Bronchial epithelial cell (primary cell): ENCODE results near the gene EFS. TPM values are rescaled to one million over a fixed set of nuclear protein-coding genes. Genes with fewer than 3 reads are reported as not detected.

Source experiments
- DNase-seq: peaks from one replicate; pipeline ENCODE4 v3.0.0-alpha.2; 2010; ENCODE audit warnings: low read depth
- FAIRE-seq: peaks from 2 replicates; lab custom pipeline; 2011; peaks lifted over from hg19 to GRCh38; lab: Jason Lieb, UNC
- H3K27me3 ChIP-seq: 2 replicates; pipeline ENCODE4 v1.5.1; 2011; ENCODE audit warnings: low read length; ENCODE audit not compliant: control insufficient read depth, insufficient read depth
- H3K36me3 ChIP-seq: 2 replicates; pipeline ENCODE4 v1.5.1; 2011; ENCODE audit warnings: low read length; ENCODE audit not compliant: control insufficient read depth, insufficient read depth
- H3K4me3 ChIP-seq: 2 replicates; pipeline ENCODE4 v1.5.1; 2011; ENCODE audit warnings: mild to moderate bottlenecking, low read depth, low read length, control low read depth
- CTCF ChIP-seq: IDR thresholded peaks from 2 replicates; pipeline ENCODE4 v1.5.1; 2011; ENCODE audit warnings: mild to moderate bottlenecking, moderate library complexity, low read length, control low read depth, inconsistent platforms; ENCODE audit not compliant: insufficient read depth, severe bottlenecking
- total RNA-seq: library from RNA; depleted of rRNA; stranded (reverse); fragments of >200 nt; gene quantifications from 2 replicates; pipeline ENCODE4 v1.2.1, GENCODE V29; 2014

EFS gene
- total RNA-seq, 1 donor from 2014 or later: 2.4 TPM

DNA sequence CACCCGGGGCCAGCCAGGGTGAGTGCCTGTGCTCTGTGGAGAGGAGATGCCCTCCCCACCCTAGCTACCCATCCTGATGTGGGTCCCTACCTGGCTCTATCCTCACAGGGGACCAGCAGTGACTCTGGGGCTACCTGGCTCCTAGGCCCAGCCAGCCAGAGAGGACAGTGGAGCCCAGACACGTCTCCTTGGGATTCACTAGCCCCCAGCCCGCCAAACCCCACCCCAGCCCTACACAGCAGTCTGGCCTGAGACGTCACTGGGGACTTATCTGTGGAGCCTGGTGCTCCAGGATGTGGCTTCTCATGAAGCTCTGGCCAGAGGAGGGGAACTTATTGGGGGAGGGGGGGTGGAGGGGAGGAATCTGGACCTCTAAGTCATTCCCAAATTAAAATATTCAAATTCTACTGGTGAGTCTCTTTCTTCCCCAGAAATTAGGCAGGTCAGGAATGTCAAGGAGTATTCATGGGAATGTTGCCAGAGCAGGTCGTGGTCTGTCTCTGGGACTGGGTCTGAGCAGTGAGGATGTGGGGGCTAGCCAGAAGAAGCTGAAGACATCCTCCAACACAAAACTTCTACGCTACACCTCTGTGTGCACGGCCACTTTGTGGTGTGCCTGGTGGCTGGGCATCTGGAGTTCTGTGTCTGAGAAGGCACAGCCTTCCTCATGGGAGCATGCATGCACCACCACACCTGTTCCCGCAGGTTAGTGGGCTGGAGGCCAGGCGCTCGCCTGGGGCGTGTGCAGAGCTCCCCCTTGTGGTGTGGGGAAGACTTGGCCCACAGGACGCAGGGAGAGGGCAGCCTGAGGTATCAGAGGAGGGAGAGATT is 14.6 kb upstream of the EFS start:
- Histone ChIP-seq H3K36me3 (no peaks in the 10 kb centered on the region), H3K4me3 (no peak overlapping the region), H3K27me3 (no peaks in the 10 kb centered on the region)
- peak; percentile 87 for FAIRE-seq
- DNase-seq: peak; percentile 58
- peak; percentile 98 for TF ChIP-seq CTCF

DNA sequence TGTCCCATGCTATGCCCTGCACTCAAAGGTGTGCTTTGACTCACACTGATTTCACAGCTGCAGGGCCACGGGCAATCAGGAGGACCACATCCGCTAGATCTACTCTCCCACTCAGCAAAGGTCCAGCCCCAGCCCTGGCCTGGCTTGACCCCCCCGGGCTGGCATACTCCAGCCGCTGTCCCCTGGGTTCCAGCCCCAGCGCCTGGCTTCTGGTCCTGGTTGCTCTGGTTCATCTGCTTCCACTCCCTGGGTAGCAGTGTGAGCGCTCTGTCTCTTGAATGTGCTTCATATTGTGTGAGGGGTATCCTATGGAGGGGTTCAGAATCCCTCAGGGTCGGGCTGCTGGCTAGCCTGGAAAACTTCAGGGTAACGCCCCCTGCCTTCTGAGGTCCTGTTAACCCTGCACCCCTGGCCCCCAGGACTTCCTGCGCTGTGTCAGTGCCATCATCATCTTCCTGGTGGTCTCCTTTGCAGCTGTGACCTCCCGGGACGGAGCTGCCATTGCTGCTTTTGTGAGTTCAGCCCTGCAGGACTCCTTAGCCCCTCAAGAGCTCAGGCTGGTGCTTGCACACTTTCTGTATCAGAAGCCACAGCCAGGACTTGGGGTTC is 13.7 kb upstream of the EFS start:
- no peak for FAIRE-seq

GRCh38 chr14:23377573-23378563 is 12.9 kb upstream of the EFS start:
- Histone ChIP-seq H3K36me3 (no peaks in the 10 kb centered on the region), H3K27me3 (no peaks in the 10 kb centered on the region), H3K4me3 (no peak overlapping the region)
- DNase-seq (no peak), FAIRE-seq (no peak)
- no peak for TF ChIP-seq CTCF

More for the DNA sequence above, 13.7 kb upstream of the EFS start:
- Histone ChIP-seq H3K4me3 (no peak overlapping the region), H3K36me3 (no peaks in the 10 kb centered on the region), H3K27me3 (no peaks in the 10 kb centered on the region)
- TF ChIP-seq CTCF: no peak
- DNase-seq: no peak

- TF ChIP-seq CTCF: no peak
- DNase-seq (no peak), FAIRE-seq (no peak)
- H3K36me3 ChIP-seq: no peaks in the 10 kb centered on the region
- no peaks in the 10 kb centered on the region for H3K27me3 ChIP-seq
- H3K4me3 ChIP-seq: no peak overlapping the region
These were observed 12.2 kb upstream of the EFS start for GRCh38 chr14:23377198-23377550.

DNA sequence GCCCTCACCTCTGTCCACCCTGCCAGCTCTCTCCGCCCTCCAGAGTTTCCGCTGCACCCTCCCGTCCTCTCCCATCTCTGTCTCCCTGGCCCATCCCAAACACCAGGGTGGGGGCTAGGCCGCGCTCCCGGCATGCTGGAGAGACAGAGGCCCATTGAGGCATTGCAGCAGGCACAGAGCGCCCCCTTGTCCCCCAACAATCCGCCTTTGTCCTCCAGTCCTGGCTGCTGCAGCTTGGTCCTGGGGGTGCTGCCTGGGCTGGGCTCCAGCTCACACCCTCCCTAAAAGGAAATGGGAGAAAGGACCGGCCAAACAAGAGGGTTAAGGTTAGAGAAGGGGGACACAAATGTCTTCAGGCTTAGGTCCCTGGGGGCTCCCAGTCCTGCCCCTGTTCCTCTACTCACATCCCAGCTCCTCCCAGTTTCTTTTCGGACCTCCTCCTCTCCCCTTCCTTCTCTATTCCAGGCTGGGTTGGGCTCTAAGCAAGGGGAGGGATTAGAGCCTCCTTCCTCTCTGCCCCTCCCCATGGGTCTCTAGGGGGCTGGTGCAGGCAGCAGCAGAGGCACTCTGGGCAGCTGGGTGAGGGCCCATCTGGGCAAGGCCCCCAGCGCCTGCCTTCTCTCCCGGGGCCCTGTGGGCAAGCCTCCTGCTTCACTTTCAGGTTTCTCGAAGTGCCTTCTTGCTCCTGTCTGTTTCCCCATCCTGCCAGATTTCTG is 11.7 kb upstream of the EFS start, which contains the start of gene CMTM5:
Gene CMTM5 (plus strand): TSS at position 565 of the 716 bp plus-strand sequence. CDS start 206 bp downstream, outside the sequence.
- no peak within 1 kb of the TSS for H3K4me3 ChIP-seq
- H3K27me3 ChIP-seq: no peaks in the 10 kb centered on the region
- TF ChIP-seq CTCF: no peak
- DNase-seq (no peak), FAIRE-seq (no peak)
- H3K36me3 ChIP-seq: no peaks in the 10 kb centered on the region
